B cell (primary cell): Measurements from ENCODE around the gene NMD3. TPM values are rescaled to one million over a fixed set of nuclear protein-coding genes. Genes with fewer than 3 reads are reported as not detected.

Experiments used
- ATAC-seq: fragments of 200-7000 bp; cut with Tn5 transposase; one replicate; pipeline ENCODE4 v1.10.0; 2021; ENCODE audit warnings: low read depth, mild to moderate bottlenecking, moderate number of reproducible peaks, moderate library complexity
- CTCF ChIA-PET: fragments of 350-600 bp; sonication (Branson Sonifier 250); formaldehyde crosslinking; loops from one replicate; lab custom pipeline; 2021; ENCODE audit warnings: antibody characterized with exemption, inconsistent platforms; lab: Charles Lee
- POLR2A ChIA-PET: fragments of 350-600 bp; sonication (Branson Sonifier 250); formaldehyde crosslinking; loops from one replicate; lab custom pipeline; 2021; ENCODE audit warnings: antibody characterized with exemption; lab: Charles Lee
- DNase-seq: peaks from one replicate; pipeline ENCODE4 v3.0.0; 2013
- H2AFZ ChIP-seq: 2 replicates; pipeline ENCODE4 v1.6.1; 2012; ENCODE audit warnings: mild to moderate bottlenecking, low read depth, low read length; ENCODE audit not compliant: insufficient read depth, poor library complexity, severe bottlenecking
- H3K27ac ChIP-seq, 2 donors: 1 replicate in 1 of 2; 2 replicates in 1 of 2; pipeline ENCODE4 v1.5.1; 2012 to 2013; ENCODE audit warnings: low read length in 2 of 2, mild to moderate bottlenecking in 2 of 2, moderate library complexity in 1 of 2
- H3K27me3 ChIP-seq, 4 experiments: fragments of 200-600 bp in 1 of 4; sonication (generic) in 1 of 4; replicated peaks in 1 of 4; 1 replicate in 2 of 4; 2 replicates in 2 of 4; pipeline versions ENCODE4 v1.6.1 to v1.7.0; 2013 to 2016; ENCODE audit warnings: low read length in 3 of 4, mild to moderate bottlenecking in 2 of 4, mixed read lengths in 1 of 4, moderate library complexity in 1 of 4; ENCODE audit not compliant: insufficient read depth in 4 of 4, control insufficient read depth in 3 of 4; ENCODE audit errors: control extremely low read depth in 1 of 4
- H3K36me3 ChIP-seq, 2 experiments: replicated peaks in 1 of 2; 1 replicate in 1 of 2; 2 replicates in 1 of 2; pipeline versions ENCODE4 v1.6.1 to v1.7.1; 2013; ENCODE audit warnings: low read length in 1 of 2; ENCODE audit not compliant: insufficient read depth in 2 of 2, control insufficient read depth in 1 of 2; ENCODE audit errors: control extremely low read depth in 1 of 2, extremely low read depth in 1 of 2
- H3K4me1 ChIP-seq, 2 donors: fragments of 200-600 bp in 1 of 2; sonication (generic) in 1 of 2; 1 replicate in 1 of 2; 2 replicates in 1 of 2; pipeline versions ENCODE4 v1.5.1 to v1.6.1; 2013 to 2017; ENCODE audit warnings: low read length in 2 of 2; ENCODE audit not compliant: control insufficient read depth in 2 of 2, insufficient read depth in 2 of 2
- H3K4me2 ChIP-seq: replicated peaks from 2 replicates; pipeline ENCODE3; 2012; ENCODE audit warnings: mild to moderate bottlenecking, low read depth, low read length; ENCODE audit not compliant: poor library complexity, severe bottlenecking
- H3K4me3 ChIP-seq, 5 experiments: fragments of 200-600 bp in 1 of 5; sonication (generic) in 1 of 5; 1 replicate in 3 of 5; 2 replicates in 2 of 5; pipeline versions ENCODE4 v1.5.1 to v1.7.0; 2011 to 2016; ENCODE audit warnings: low read length in 4 of 5, mild to moderate bottlenecking in 4 of 5, low read depth in 2 of 5, control low read depth in 1 of 5, moderate library complexity in 1 of 5; ENCODE audit not compliant: insufficient read depth in 1 of 5; ENCODE audit errors: control extremely low read depth in 1 of 5, extremely low read depth in 1 of 5
- H3K79me2 ChIP-seq: fragments of 200-600 bp; sonication (generic); one replicate; pipeline ENCODE4 v1.6.0; 2016; ENCODE audit warnings: low read length; ENCODE audit not compliant: control insufficient read depth, insufficient read depth
- H3K9ac ChIP-seq: fragments of 200-600 bp; sonication (generic); 2 replicates; pipeline ENCODE4 v1.6.1; 2017; ENCODE audit warnings: mild to moderate bottlenecking, low read length, moderate library complexity
- H3K9me3 ChIP-seq, 3 donors: one replicate each; pipeline versions ENCODE4 v1.6.1 to v1.7.1; 2013; ENCODE audit warnings: low read length in 2 of 3; ENCODE audit not compliant: control insufficient read depth in 2 of 3, insufficient read depth in 1 of 3; ENCODE audit errors: control extremely low read depth in 1 of 3
- H4K20me1 ChIP-seq: 2 replicates; pipeline ENCODE4 v1.6.0; 2012; ENCODE audit warnings: mild to moderate bottlenecking, low read length; ENCODE audit not compliant: insufficient read depth, control insufficient read depth, poor library complexity, severe bottlenecking
- H3K27ac Mint-ChIP-seq: one replicate; pipeline ENCODE4 v1.8.0; 2021; ENCODE audit warnings: mixed read lengths
- H3K27me3 Mint-ChIP-seq: one replicate; pipeline ENCODE4 v1.8.0; 2021; ENCODE audit warnings: mixed read lengths
- H3K4me1 Mint-ChIP-seq: one replicate; pipeline ENCODE4 v1.8.0; 2021; ENCODE audit warnings: mixed read lengths
- H3K4me3 Mint-ChIP-seq: one replicate; pipeline ENCODE4 v1.8.0; 2021; ENCODE audit warnings: mixed read lengths
- H3K9me3 Mint-ChIP-seq: one replicate; pipeline ENCODE4 v1.8.0; 2022; ENCODE audit warnings: mixed read lengths; ENCODE audit not compliant: insufficient read depth
- EZH2 ChIP-seq: IDR thresholded peaks from 2 replicates; pipeline ENCODE4 v1.6.1; 2012; ENCODE audit warnings: borderline replicate concordance, low read depth, mild to moderate bottlenecking, moderate library complexity, low read length; ENCODE audit not compliant: insufficient read depth, poor library complexity, severe bottlenecking
- WGBS: methylation state at CpG from one replicate; pipeline ENCODE4 v1.1.5; 2013; ENCODE audit warnings: missing lambda C conversion rate; ENCODE audit not compliant: insufficient coverage; 5-methylcytosine and 5-hydroxymethylcytosine counted together
- intact Hi-C: fragments of 100-400 bp; cut with micrococcal nuclease; formaldehyde crosslinking; loops from one replicate; pipeline ENCODE4 v1.10.0; 2022
- polyA plus RNA-seq: library from polyadenylated mRNA; depleted of rRNA; stranded (reverse); fragments of >200 nt; gene quantifications from 2 replicates; pipeline ENCODE4 v1.2.3, GENCODE V29; 2012
- total RNA-seq, 2 donors: library from RNA; stranded (reverse); fragments of 120-200 nt in 1 of 2; gene quantifications; 1 replicate in 1 of 2; 2 replicates in 1 of 2; pipeline versions ENCODE4 v1.2.3 to v1.2.4, GENCODE V29; 2013 to 2022
- TF ChIP-seq, protein P1 (sequence below): fragments of 200-600 bp; IDR thresholded peaks from one replicate; pipeline ENCODE4 v1.8.0; 2022; ENCODE audit warnings: antibody characterized with exemption, mild to moderate bottlenecking

NMD3 gene
- total and polyA plus RNA-seq, 2 donors (not counting 1 experiment from before 2014, with no cell fraction given) = 14.5 to 38.0 TPM

DNA sequence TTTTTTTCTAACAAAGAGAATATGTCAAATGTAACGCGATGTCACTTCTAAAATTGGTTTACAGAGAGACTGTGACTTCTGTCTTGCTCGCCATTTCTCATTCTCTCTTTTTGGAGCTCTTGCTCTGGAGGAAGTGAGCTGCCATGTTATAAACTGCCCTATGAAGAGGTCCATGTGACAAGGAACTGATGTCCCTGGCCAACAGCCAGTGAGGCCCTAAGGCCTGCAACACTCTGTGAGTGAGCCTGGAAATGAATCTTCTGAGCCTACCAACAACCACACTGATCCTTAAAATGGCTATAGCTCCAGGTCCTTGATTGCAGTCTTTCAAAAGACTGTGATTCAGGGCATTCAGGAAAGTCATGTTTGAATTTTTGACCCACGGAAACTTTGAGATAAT is 49.9 kb downstream of the NMD3 start:
- Histone ChIP-seq H3K27ac (no peak overlapping the region), H3K9me3 (peaks cover 0 to 3% (median 0%) of the 10 kb centered on the region in 3 donors), H3K36me3 (peaks cover 0 to 1% of the 10 kb centered on the region in 2 experiments), H4K20me1 (no peaks in the 10 kb centered on the region), H3K27me3 (no peaks in the 10 kb centered on the region), H3K9ac (no peak overlapping the region), H3K4me1 (no peaks in the 10 kb centered on the region), H2AFZ (no peak overlapping the region), H3K79me2 (no peaks in the 10 kb centered on the region), H3K4me3 (no peak overlapping the region), H3K4me2 (no peak overlapping the region)
- Mint-ChIP-seq H3K4me1 (no peaks in the 10 kb centered on the region), H3K27ac (no peak overlapping the region), H3K27me3 (no peaks in the 10 kb centered on the region), H3K9me3 (no peaks in the 10 kb centered on the region), H3K4me3 (no peak overlapping the region)
- ChIA-PET CTCF (no interaction called here), POLR2A (no interaction called here)
- 100% methylated on average over 1 of the region's 4 CpGs for WGBS
- no peak for DNase-seq
- intact Hi-C loops = no loop called here
- TF ChIP-seq, protein P1, sequence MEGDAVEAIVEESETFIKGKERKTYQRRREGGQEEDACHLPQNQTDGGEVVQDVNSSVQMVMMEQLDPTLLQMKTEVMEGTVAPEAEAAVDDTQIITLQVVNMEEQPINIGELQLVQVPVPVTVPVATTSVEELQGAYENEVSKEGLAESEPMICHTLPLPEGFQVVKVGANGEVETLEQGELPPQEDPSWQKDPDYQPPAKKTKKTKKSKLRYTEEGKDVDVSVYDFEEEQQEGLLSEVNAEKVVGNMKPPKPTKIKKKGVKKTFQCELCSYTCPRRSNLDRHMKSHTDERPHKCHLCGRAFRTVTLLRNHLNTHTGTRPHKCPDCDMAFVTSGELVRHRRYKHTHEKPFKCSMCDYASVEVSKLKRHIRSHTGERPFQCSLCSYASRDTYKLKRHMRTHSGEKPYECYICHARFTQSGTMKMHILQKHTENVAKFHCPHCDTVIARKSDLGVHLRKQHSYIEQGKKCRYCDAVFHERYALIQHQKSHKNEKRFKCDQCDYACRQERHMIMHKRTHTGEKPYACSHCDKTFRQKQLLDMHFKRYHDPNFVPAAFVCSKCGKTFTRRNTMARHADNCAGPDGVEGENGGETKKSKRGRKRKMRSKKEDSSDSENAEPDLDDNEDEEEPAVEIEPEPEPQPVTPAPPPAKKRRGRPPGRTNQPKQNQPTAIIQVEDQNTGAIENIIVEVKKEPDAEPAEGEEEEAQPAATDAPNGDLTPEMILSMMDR = no peak
- no peak for TF ChIP-seq EZH2
- ATAC-seq = no peak

DNA sequence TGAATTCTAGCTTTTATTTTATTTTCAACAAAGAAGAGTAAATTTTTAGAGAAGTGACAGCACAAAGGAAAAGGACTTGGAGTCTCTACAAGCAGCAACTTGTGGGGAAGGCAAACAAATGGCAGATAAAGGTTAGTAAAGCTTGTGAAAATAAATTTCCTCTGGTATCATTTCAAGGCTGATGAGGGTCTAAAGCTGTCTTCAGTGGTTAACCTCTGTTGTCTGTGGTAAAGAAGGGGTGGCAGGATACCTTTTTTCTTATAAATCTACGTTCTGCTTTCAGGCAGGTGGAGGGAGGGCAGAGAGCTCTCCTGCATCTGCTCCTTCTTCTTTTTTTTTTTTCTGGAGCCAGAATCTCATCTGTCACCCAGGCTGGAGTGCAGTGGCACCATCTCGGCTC is 50.5 kb downstream of the NMD3 start:
- TF ChIP-seq, protein P1 = no peak
- no peak for TF ChIP-seq EZH2
- no peak overlapping the region for H3K4me3 Mint-ChIP-seq
- DNase-seq = no peak
- no peak overlapping the region for H3K4me3 ChIP-seq
- intact Hi-C loops = no loop called here
- H3K36me3 ChIP-seq = peaks cover 0 to 1% of the 10 kb centered on the region in 2 experiments
- H2AFZ ChIP-seq = no peak overlapping the region
- H4K20me1 ChIP-seq = no peaks in the 10 kb centered on the region
- peaks cover 0 to 9% (median 0%) of the 10 kb centered on the region in 3 donors for H3K9me3 ChIP-seq
- no peaks in the 10 kb centered on the region for H3K4me1 Mint-ChIP-seq
- H3K4me1 ChIP-seq = no peaks in the 10 kb centered on the region
- ATAC-seq = no peak
- 83% methylated on average over 1 of the region's 2 CpGs for WGBS
- ChIA-PET CTCF (interaction anchor here (1.2 kb wide), 1 partner anchor 11 kb away, joined by 4 read pairs; no protein-coding TSS in a partner anchor), POLR2A (no interaction called here)
- H3K79me2 ChIP-seq = no peaks in the 10 kb centered on the region
- H3K9ac ChIP-seq = no peak overlapping the region
- no peak overlapping the region for H3K4me2 ChIP-seq
- no peaks in the 10 kb centered on the region for H3K27me3 Mint-ChIP-seq
- no peak overlapping the region for H3K27ac Mint-ChIP-seq
- no peak overlapping the region for H3K27ac ChIP-seq
- no peaks in the 10 kb centered on the region for H3K27me3 ChIP-seq
- H3K9me3 Mint-ChIP-seq = no peaks in the 10 kb centered on the region
